ENCODE measurements around the gene KCNQ1.

KCNQ1 gene

GRCh38 chr11:2519517-2519861, 74.7 kb downstream of the KCNQ1 start:
- Histone ChIP-seq H3K9me3 (ENCODE audit: low read length) (no peaks in the 10 kb centered on the region), H3K36me3 (ENCODE audit: insufficient read depth, low read length) (no peaks in the 10 kb centered on the region), H3K4me2 (ENCODE audit: low read length) (no peak overlapping the region), H3K9me2 (ENCODE audit: low read depth, low read length) (no peaks in the 10 kb centered on the region), H3K4me3 (ENCODE audit: low read depth, low read length, poor library complexity, severe bottlenecking) (no peak overlapping the region), H3K9ac (ENCODE audit: low read length) (no peak overlapping the region), H3K27me3 (ENCODE audit: insufficient read depth, low read length) (no peaks in the 10 kb centered on the region), H4K20me1 (ENCODE audit: insufficient read depth, low read length) (no peaks in the 10 kb centered on the region), H3F3A (ENCODE audit: insufficient read depth, low read length) (no peaks in the 10 kb centered on the region), H3K27ac (ENCODE audit: low read depth, low read length, poor library complexity, severe bottlenecking) (no peak overlapping the region), H2AFZ (ENCODE audit: low read length) (no peak overlapping the region), H3K4me1 (ENCODE audit: insufficient read depth, low read length, severe bottlenecking) (no peaks in the 10 kb centered on the region), H3K79me2 (ENCODE audit: insufficient read depth, low read length) (no peaks in the 10 kb centered on the region)
- TF ChIP-seq EZH2 (IDR thresholded peaks at IDR 0.05; ENCODE audit: borderline replicate concordance, low read length) (no peak), CTCF (IDR thresholded peaks at IDR 0.05; ENCODE audit: low read length) (no peak)

- H4K20me1 ChIP-seq (ENCODE audit: insufficient read depth, low read length) = no peaks in the 10 kb centered on the region
- H3K4me3 ChIP-seq (ENCODE audit: low read depth, low read length, poor library complexity, severe bottlenecking) = no peak overlapping the region
- TF ChIP-seq CTCF (IDR thresholded peaks at IDR 0.05; ENCODE audit: low read length) (no peak), EZH2 (IDR thresholded peaks at IDR 0.05; ENCODE audit: borderline replicate concordance, low read length) (no peak)
- H3K36me3 ChIP-seq (ENCODE audit: insufficient read depth, low read length) = no peaks in the 10 kb centered on the region
- H2AFZ ChIP-seq (ENCODE audit: low read length) = no peak overlapping the region
- no peak overlapping the region for H3K9ac ChIP-seq (ENCODE audit: low read length)
- no peak overlapping the region for H3K27ac ChIP-seq (ENCODE audit: low read depth, low read length, poor library complexity, severe bottlenecking)
- no peaks in the 10 kb centered on the region for H3K27me3 ChIP-seq (ENCODE audit: insufficient read depth, low read length)
- no peaks in the 10 kb centered on the region for H3K4me1 ChIP-seq (ENCODE audit: insufficient read depth, low read length, severe bottlenecking)
- H3K9me2 ChIP-seq (ENCODE audit: low read depth, low read length) = no peaks in the 10 kb centered on the region
- H3F3A ChIP-seq (ENCODE audit: insufficient read depth, low read length) = no peaks in the 10 kb centered on the region
- H3K4me2 ChIP-seq (ENCODE audit: low read length) = no peak overlapping the region
- H3K9me3 ChIP-seq (ENCODE audit: low read length) = no peaks in the 10 kb centered on the region
- no peaks in the 10 kb centered on the region for H3K79me2 ChIP-seq (ENCODE audit: insufficient read depth, low read length)
These were observed 75.3 kb downstream of the KCNQ1 start for GRCh38 chr11:2519862-2520735.

- no peak for TF ChIP-seq CTCF (IDR thresholded peaks at IDR 0.05; ENCODE audit: low read length)
- no peak for TF ChIP-seq EZH2 (IDR thresholded peaks at IDR 0.05; ENCODE audit: borderline replicate concordance, low read length)
- Histone ChIP-seq H3K4me3 (ENCODE audit: low read depth, low read length, poor library complexity, severe bottlenecking) (no peak overlapping the region), H2AFZ (ENCODE audit: low read length) (no peak overlapping the region), H3K4me2 (ENCODE audit: low read length) (no peak overlapping the region), H3K9ac (ENCODE audit: low read length) (no peak overlapping the region), H3K9me2 (ENCODE audit: low read depth, low read length) (no peaks in the 10 kb centered on the region), H3K9me3 (ENCODE audit: low read length) (no peaks in the 10 kb centered on the region), H3K27ac (ENCODE audit: low read depth, low read length, poor library complexity, severe bottlenecking) (no peak overlapping the region), H3K36me3 (ENCODE audit: insufficient read depth, low read length) (no peaks in the 10 kb centered on the region), H3K27me3 (ENCODE audit: insufficient read depth, low read length) (no peaks in the 10 kb centered on the region), H3F3A (ENCODE audit: insufficient read depth, low read length) (no peaks in the 10 kb centered on the region), H3K4me1 (ENCODE audit: insufficient read depth, low read length, severe bottlenecking) (no peaks in the 10 kb centered on the region), H4K20me1 (ENCODE audit: insufficient read depth, low read length) (no peaks in the 10 kb centered on the region), H3K79me2 (ENCODE audit: insufficient read depth, low read length) (no peaks in the 10 kb centered on the region)
These were observed 75.9 kb downstream of the KCNQ1 start for GRCh38 chr11:2520736-2521035.
